Astrocyte (in vitro differentiated cells and primary cell): ENCODE data around the gene CDC42EP1. TPM values are rescaled to one million over a fixed set of nuclear protein-coding genes. Genes with fewer than 3 reads are reported as not detected.

Experiments used
- DNase-seq: peaks from one replicate; pipeline ENCODE4 v3.0.0-alpha.2; 2010; ENCODE audit warnings: low read depth
- FAIRE-seq: peaks from 2 replicates; lab custom pipeline; 2011; peaks lifted over from hg19 to GRCh38; lab: Jason Lieb, UNC
- H2AFZ ChIP-seq: 2 replicates; pipeline ENCODE4 v1.6.0; 2012; ENCODE audit warnings: low read depth, low read length, inconsistent platforms
- H3K27ac ChIP-seq: 2 replicates; pipeline ENCODE4 v1.5.1; 2011; ENCODE audit warnings: low read depth, low read length, inconsistent platforms
- H3K27me3 ChIP-seq: 2 replicates; pipeline ENCODE4 v1.6.0; 2011; ENCODE audit warnings: low read length, inconsistent platforms; ENCODE audit not compliant: insufficient read depth
- H3K36me3 ChIP-seq: 2 replicates; pipeline ENCODE4 v1.5.1; 2011; ENCODE audit warnings: low read length, inconsistent platforms; ENCODE audit not compliant: insufficient read depth
- H3K4me1 ChIP-seq: 2 replicates; pipeline ENCODE4 v1.5.1; 2011; ENCODE audit warnings: low read length, inconsistent platforms; ENCODE audit not compliant: insufficient read depth
- H3K4me2 ChIP-seq: 2 replicates; pipeline ENCODE4 v1.6.0; 2012; ENCODE audit warnings: low read length, inconsistent platforms
- H3K4me3 ChIP-seq: 2 replicates; pipeline ENCODE4 v1.5.1; 2011; ENCODE audit warnings: low read depth, mild to moderate bottlenecking, low read length, inconsistent platforms; ENCODE audit not compliant: insufficient read depth
- H3K79me2 ChIP-seq: 2 replicates; pipeline ENCODE4 v1.6.0; 2012; ENCODE audit warnings: mild to moderate bottlenecking, low read length, inconsistent platforms; ENCODE audit not compliant: insufficient read depth
- H3K9ac ChIP-seq: 2 replicates; pipeline ENCODE4 v1.6.0; 2012; ENCODE audit warnings: mild to moderate bottlenecking, low read length, inconsistent platforms
- H3K9me3 ChIP-seq: 2 replicates; pipeline ENCODE4 v1.5.1; 2012; ENCODE audit warnings: low read depth, mild to moderate bottlenecking, low read length, inconsistent platforms; ENCODE audit not compliant: insufficient read depth
- H4K20me1 ChIP-seq: 2 replicates; pipeline ENCODE4 v1.6.0; 2012; ENCODE audit warnings: low read length, inconsistent platforms; ENCODE audit not compliant: insufficient read depth
- H3K27ac Mint-ChIP-seq: one replicate; pipeline ENCODE4 v1.8.0; 2021; ENCODE audit warnings: mild to moderate bottlenecking, mixed read lengths; ENCODE audit not compliant: unreplicated experiment
- H3K27me3 Mint-ChIP-seq: one replicate; pipeline ENCODE4 v1.8.0; 2021; ENCODE audit warnings: low read depth, mixed read lengths; ENCODE audit not compliant: unreplicated experiment
- H3K36me3 Mint-ChIP-seq: one replicate; pipeline ENCODE4 v1.8.0; 2021; ENCODE audit warnings: low read depth, mixed read lengths; ENCODE audit not compliant: unreplicated experiment
- H3K4me1 Mint-ChIP-seq: one replicate; pipeline ENCODE4 v1.8.0; 2021; ENCODE audit warnings: low read depth, mixed read lengths; ENCODE audit not compliant: unreplicated experiment
- H3K4me3 Mint-ChIP-seq: one replicate; pipeline ENCODE4 v1.8.0; 2021; ENCODE audit warnings: mild to moderate bottlenecking, moderate library complexity, mixed read lengths; ENCODE audit not compliant: unreplicated experiment
- H3K9me3 Mint-ChIP-seq: one replicate; pipeline ENCODE4 v1.8.0; 2021; ENCODE audit warnings: mild to moderate bottlenecking, mixed read lengths; ENCODE audit not compliant: unreplicated experiment
- EZH2 ChIP-seq: IDR thresholded peaks from 2 replicates; pipeline ENCODE4 v1.6.1; 2012; ENCODE audit warnings: mild to moderate bottlenecking, low read length, inconsistent platforms; ENCODE audit not compliant: insufficient read depth
- total RNA-seq: library from RNA; stranded (reverse); gene quantifications from 2 replicates; pipeline ENCODE4 v1.2.1, GENCODE V29; 2021
- TF ChIP-seq, protein P1 (sequence below): IDR thresholded peaks from 2 replicates; pipeline ENCODE4 v1.5.1; 2011; ENCODE audit warnings: low read depth, mild to moderate bottlenecking, inconsistent platforms, low read length, moderate library complexity; ENCODE audit not compliant: insufficient read depth

CDC42EP1 gene
- total RNA-seq, 1 donor from 2014 or later, result 106 TPM

DNA sequence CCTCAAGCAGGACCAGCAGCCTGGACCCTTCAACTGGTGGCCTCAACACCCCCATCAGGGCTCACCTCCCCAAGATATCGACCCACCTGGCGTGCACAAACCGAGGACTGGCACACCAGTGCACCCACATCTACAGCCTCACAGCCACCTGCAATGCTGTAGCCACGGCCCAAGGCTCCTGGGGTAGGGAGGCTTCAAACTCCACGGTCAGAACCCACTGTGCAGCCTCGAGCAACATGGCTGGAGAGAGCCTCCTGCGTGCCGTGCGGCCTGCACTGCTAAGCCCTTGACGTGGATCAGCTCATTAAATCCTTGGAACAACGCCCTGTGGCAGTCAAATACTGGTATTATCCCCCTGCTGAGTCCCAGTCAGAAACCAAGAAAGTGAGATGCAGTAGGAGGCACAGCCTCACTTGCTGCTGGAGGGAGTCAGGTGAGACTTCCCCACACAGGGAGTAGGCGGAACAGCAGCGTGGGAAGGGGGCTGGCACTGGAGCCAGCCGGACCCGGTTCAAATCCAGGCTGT lies 45.7 kb upstream of the CDC42EP1 start:
- Mint-ChIP-seq H3K9me3 (peaks cover 3% of the 10 kb centered on the region), H3K27ac (no peak overlapping the region), H3K4me1 (peaks cover 27% of the 10 kb centered on the region), H3K27me3 (no peaks in the 10 kb centered on the region), H3K36me3 (peaks cover 11% of the 10 kb centered on the region), H3K4me3 (no peak overlapping the region)
- Histone ChIP-seq H3K4me2 (no peak overlapping the region), H2AFZ (no peak overlapping the region), H3K4me3 (no peak overlapping the region), H4K20me1 (peaks cover 38% of the 10 kb centered on the region), H3K79me2 (peaks cover 64% of the 10 kb centered on the region), H3K27ac (no peak overlapping the region), H3K4me1 (peaks cover 34% of the 10 kb centered on the region), H3K27me3 (no peaks in the 10 kb centered on the region), H3K9me3 (no peaks in the 10 kb centered on the region), H3K9ac (no peak overlapping the region), H3K36me3 (peaks cover 3% of the 10 kb centered on the region)
- FAIRE-seq (no peak), DNase-seq (no peak)
- TF ChIP-seq, protein P1, sequence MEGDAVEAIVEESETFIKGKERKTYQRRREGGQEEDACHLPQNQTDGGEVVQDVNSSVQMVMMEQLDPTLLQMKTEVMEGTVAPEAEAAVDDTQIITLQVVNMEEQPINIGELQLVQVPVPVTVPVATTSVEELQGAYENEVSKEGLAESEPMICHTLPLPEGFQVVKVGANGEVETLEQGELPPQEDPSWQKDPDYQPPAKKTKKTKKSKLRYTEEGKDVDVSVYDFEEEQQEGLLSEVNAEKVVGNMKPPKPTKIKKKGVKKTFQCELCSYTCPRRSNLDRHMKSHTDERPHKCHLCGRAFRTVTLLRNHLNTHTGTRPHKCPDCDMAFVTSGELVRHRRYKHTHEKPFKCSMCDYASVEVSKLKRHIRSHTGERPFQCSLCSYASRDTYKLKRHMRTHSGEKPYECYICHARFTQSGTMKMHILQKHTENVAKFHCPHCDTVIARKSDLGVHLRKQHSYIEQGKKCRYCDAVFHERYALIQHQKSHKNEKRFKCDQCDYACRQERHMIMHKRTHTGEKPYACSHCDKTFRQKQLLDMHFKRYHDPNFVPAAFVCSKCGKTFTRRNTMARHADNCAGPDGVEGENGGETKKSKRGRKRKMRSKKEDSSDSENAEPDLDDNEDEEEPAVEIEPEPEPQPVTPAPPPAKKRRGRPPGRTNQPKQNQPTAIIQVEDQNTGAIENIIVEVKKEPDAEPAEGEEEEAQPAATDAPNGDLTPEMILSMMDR, result no peak
- TF ChIP-seq EZH2, result no peak

DNA sequence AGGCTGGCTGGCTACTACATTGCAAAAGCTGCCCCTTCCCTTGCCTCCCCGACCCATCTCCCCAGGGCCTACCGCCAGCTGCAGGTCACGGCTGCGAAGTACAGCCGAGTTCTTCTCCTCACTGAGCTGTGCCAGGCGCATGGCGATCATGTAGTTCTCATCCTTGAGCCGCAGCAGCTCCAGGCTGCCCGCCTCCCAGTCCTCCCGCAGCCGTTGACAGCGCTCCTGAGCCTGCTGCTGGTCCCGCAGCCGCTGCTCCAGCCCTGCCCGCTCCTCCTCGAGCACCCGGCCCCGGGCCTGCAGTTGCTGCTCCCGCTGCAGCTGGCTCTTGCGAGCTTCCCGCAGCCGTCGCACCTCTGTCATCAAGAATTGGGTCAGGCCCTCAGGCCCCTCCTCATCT lies 44.4 kb upstream of the CDC42EP1 start:
- Histone ChIP-seq H3K79me2 (peaks cover 57% of the 10 kb centered on the region), H3K9ac (no peak overlapping the region), H2AFZ (no peak overlapping the region), H3K4me1 (peaks cover 38% of the 10 kb centered on the region), H3K9me3 (no peaks in the 10 kb centered on the region), H3K27ac (no peak overlapping the region), H3K4me3 (no peak overlapping the region), H3K27me3 (no peaks in the 10 kb centered on the region), H4K20me1 (peaks cover 31% of the 10 kb centered on the region), H3K4me2 (no peak overlapping the region), H3K36me3 (peaks cover 3% of the 10 kb centered on the region)
- peaks cover 21% of the 10 kb centered on the region for H3K4me1 Mint-ChIP-seq
- TF ChIP-seq EZH2, result no peak
- TF ChIP-seq, protein P1, result no peak
- H3K9me3 Mint-ChIP-seq, result peaks cover 3% of the 10 kb centered on the region
- H3K36me3 Mint-ChIP-seq, result peaks cover 9% of the 10 kb centered on the region
- no peak overlapping the region for H3K4me3 Mint-ChIP-seq
- H3K27me3 Mint-ChIP-seq, result no peaks in the 10 kb centered on the region
- DNase-seq (no peak), FAIRE-seq (no peak)
- H3K27ac Mint-ChIP-seq, result no peak overlapping the region

DNA sequence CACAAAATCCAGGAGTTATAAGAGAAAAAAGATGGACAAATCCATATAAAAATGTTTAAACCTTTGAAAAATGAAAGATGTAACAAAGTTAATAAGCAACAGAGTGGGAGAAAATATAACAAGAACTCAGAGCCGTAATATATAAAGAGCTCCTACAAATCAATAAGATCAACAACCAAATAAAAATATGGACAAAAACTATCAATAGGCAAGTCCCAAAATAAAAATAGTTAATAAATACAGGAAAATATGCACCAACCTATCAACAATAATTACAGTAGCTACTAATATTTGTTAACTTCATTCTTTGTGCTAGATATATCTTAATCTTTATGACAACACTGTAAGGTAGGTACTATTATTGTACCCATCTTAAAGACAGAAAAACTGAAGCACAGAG lies 43.8 kb upstream of the CDC42EP1 start:
- H3K9me3 ChIP-seq, result no peaks in the 10 kb centered on the region
- no peak for FAIRE-seq
- peaks cover 3% of the 10 kb centered on the region for H3K9me3 Mint-ChIP-seq
- peaks cover 56% of the 10 kb centered on the region for H3K79me2 ChIP-seq
- H3K4me1 ChIP-seq, result peaks cover 38% of the 10 kb centered on the region
- no peak overlapping the region for H3K4me2 ChIP-seq
- H3K4me1 Mint-ChIP-seq, result peaks cover 24% of the 10 kb centered on the region
- H3K4me3 Mint-ChIP-seq, result no peak overlapping the region
- no peak for DNase-seq
- no peak overlapping the region for H3K27ac Mint-ChIP-seq
- H3K4me3 ChIP-seq, result no peak overlapping the region
- no peaks in the 10 kb centered on the region for H3K27me3 ChIP-seq
- H3K27ac ChIP-seq, result no peak overlapping the region
- no peak overlapping the region for H2AFZ ChIP-seq
- H3K27me3 Mint-ChIP-seq, result no peaks in the 10 kb centered on the region
- H4K20me1 ChIP-seq, result peaks cover 30% of the 10 kb centered on the region
- peaks cover 3% of the 10 kb centered on the region for H3K36me3 ChIP-seq
- peaks cover 9% of the 10 kb centered on the region for H3K36me3 Mint-ChIP-seq
- H3K9ac ChIP-seq, result no peak overlapping the region
- TF ChIP-seq, protein P1, result no peak
- no peak for TF ChIP-seq EZH2
